Vagina (tissue), 2 donors: ENCODE data around the gene CPVL. TPM values are rescaled to one million over a fixed set of nuclear protein-coding genes. Genes with fewer than 3 reads are reported as not detected.
A peak's percentile ranks its signal among the peaks of the same experiment; 100 is the strongest.

Source experiments
- DNase-seq, 2 donors: peaks; one replicate each; pipeline ENCODE4 v3.0.0-alpha.2; 2017; ENCODE audit errors: extremely low spot score in 2 of 2
- H3K27ac ChIP-seq: fragments of 200-600 bp; sonication (generic); one replicate; pipeline ENCODE4 v1.5.1; 2019
- H3K27me3 ChIP-seq: fragments of 200-600 bp; sonication (generic); one replicate; pipeline ENCODE4 v1.5.1; 2019
- H3K36me3 ChIP-seq, 2 donors: fragments of 200-600 bp; sonication (generic); one replicate each; pipeline ENCODE4 v1.5.1; 2017 to 2019
- H3K4me1 ChIP-seq: fragments of 200-600 bp; sonication (generic); one replicate; pipeline ENCODE4 v1.5.1; 2019
- H3K4me3 ChIP-seq, 2 donors: fragments of 200-600 bp; sonication (generic); 1 replicate in 1 of 2; 2 replicates in 1 of 2; pipeline ENCODE4 v1.5.1; 2016 to 2019
- H3K9me3 ChIP-seq: fragments of 200-600 bp; sonication (generic); one replicate; pipeline ENCODE4 v1.5.1; 2019
- CTCF ChIP-seq, 3 experiments: fragments of 450-650 bp in 2 of 3; fragments of 200-600 bp in 1 of 3; sonication (generic) in 1 of 3; IDR thresholded peaks; one replicate each; pipeline ENCODE4 v1.5.1; 2017 to 2019; ENCODE audit warnings: antibody characterized with exemption in 3 of 3, mild to moderate bottlenecking in 2 of 3, moderate library complexity in 2 of 3
- POLR2A ChIP-seq, 2 donors: fragments of 450-650 bp; IDR thresholded peaks; one replicate each; pipeline ENCODE4 v1.6.1; 2017; ENCODE audit warnings: antibody characterized with exemption in 2 of 2, mild to moderate bottlenecking in 2 of 2, moderate library complexity in 2 of 2
- POLR2AphosphoS5 ChIP-seq, 2 donors: sonication (generic); formaldehyde crosslinking; IDR thresholded peaks; one replicate each; pipeline ENCODE4 v1.9.0; 2017; ENCODE audit warnings: antibody characterized with exemption in 2 of 2, mild to moderate bottlenecking in 2 of 2, low read depth in 1 of 2; ENCODE audit not compliant: insufficient read depth in 1 of 2
- intact Hi-C: fragments of 100-400 bp; cut with DNase I; formaldehyde crosslinking; loops from one replicate; pipeline ENCODE4 v1.15.1; 2023
- total RNA-seq: library from RNA; depleted of rRNA; stranded (reverse); fragments of >200 nt; gene quantifications from one replicate; pipeline ENCODE4 v1.2.3, GENCODE V29; 2016

CPVL gene
- total RNA-seq, 1 donor from 2014 or later, result 9.6 TPM

- peaks cover 35% of the 10 kb centered on the region for H3K4me1 ChIP-seq
- H3K9me3 ChIP-seq, result no peaks in the 10 kb centered on the region
- no peak overlapping the region for H3K27ac ChIP-seq
- TF ChIP-seq POLR2A (IDR thresholded peaks at IDR 0.05), result no peak
- TF ChIP-seq POLR2AphosphoS5 (IDR thresholded peaks at IDR 0.05; ENCODE audit: insufficient read depth in 1 of 2, low read depth in 1 of 2), result no peak
- no peak for TF ChIP-seq CTCF (IDR thresholded peaks at IDR 0.05)
- no peak overlapping the region for H3K4me3 ChIP-seq
- no peaks in the 10 kb centered on the region for H3K36me3 ChIP-seq
- H3K27me3 ChIP-seq, result no peaks in the 10 kb centered on the region
- no peak for DNase-seq
- intact Hi-C loops, result no loop called here
These were observed 186.1 kb downstream of the CPVL start for GRCh38 chr7:28960071-28960840.

- H3K27ac ChIP-seq, result peak overlapping the region; percentile 84
- peak overlapping the region; percentile 53 to 58 for H3K4me3 ChIP-seq
- DNase-seq, result no peak
- intact Hi-C loops, result loop anchor here (10.0 kb wide), 2 partner anchors 56 to 146 kb away; no protein-coding TSS in a partner anchor
- H3K9me3 ChIP-seq, result no peaks in the 10 kb centered on the region
- H3K27me3 ChIP-seq, result no peaks in the 10 kb centered on the region
- peaks cover 48% of the 10 kb centered on the region for H3K4me1 ChIP-seq
- no peaks in the 10 kb centered on the region for H3K36me3 ChIP-seq
- TF ChIP-seq POLR2AphosphoS5 (IDR thresholded peaks at IDR 0.05; ENCODE audit: insufficient read depth in 1 of 2, low read depth in 1 of 2) (no peak), POLR2A (IDR thresholded peaks at IDR 0.05) (no peak), CTCF (IDR thresholded peaks at IDR 0.05) (no peak)
These were observed 187.4 kb downstream of the CPVL start for GRCh38 chr7:28958980-28959347.

GRCh38 chr7:28958235-28958979, 187.9 kb downstream of the CPVL start, which contains the start of gene TRIL:
TRIL (minus strand) TSS chr7:28958330; CDS start chr7:28958046, 284 bp downstream.
- Histone ChIP-seq H3K4me1 (peaks cover 54% of the 10 kb centered on the region), H3K4me3 (peak within 1 kb of the TSS; percentile 53 to 58), H3K27me3 (no peaks in the 10 kb centered on the region), H3K9me3 (no peaks in the 10 kb centered on the region), H3K27ac (peak within 1 kb of the TSS; percentile 84), H3K36me3 (no peaks in the 10 kb centered on the region)
- TF ChIP-seq POLR2AphosphoS5 (IDR thresholded peaks at IDR 0.05; ENCODE audit: insufficient read depth in 1 of 2, low read depth in 1 of 2) (peak in 1 of 2 donors; percentile 76), CTCF (IDR thresholded peaks at IDR 0.05) (no peak)
- intact Hi-C loops, result loop anchor here (10.0 kb wide), 2 partner anchors 56 to 146 kb away; no protein-coding TSS in a partner anchor
- DNase-seq, result no peak

- H3K9me3 ChIP-seq, result no peaks in the 10 kb centered on the region
- H3K36me3 ChIP-seq, result no peaks in the 10 kb centered on the region
- intact Hi-C loops, result loop anchor here (10.0 kb wide), 2 partner anchors 57 to 147 kb away; no protein-coding TSS in a partner anchor
- peak overlapping the region; percentile 84 for H3K27ac ChIP-seq
- H3K4me3 ChIP-seq, result peak overlapping the region; percentile 53 to 58
- TF ChIP-seq POLR2AphosphoS5 (IDR thresholded peaks at IDR 0.05; ENCODE audit: insufficient read depth in 1 of 2, low read depth in 1 of 2) (no peak), CTCF (IDR thresholded peaks at IDR 0.05) (no peak), POLR2A (IDR thresholded peaks at IDR 0.05) (no peak)
- no peak for DNase-seq
- H3K4me1 ChIP-seq, result peaks cover 56% of the 10 kb centered on the region
- no peaks in the 10 kb centered on the region for H3K27me3 ChIP-seq
These were observed 188.5 kb downstream of the CPVL start for GRCh38 chr7:28957751-28958234.
